ENCODE data around the gene ARHGAP24.

- TF ChIP-seq CTCF (IDR thresholded peaks at IDR 0.05) (no peak), POLR2AphosphoS5 (IDR thresholded peaks at IDR 0.05; ENCODE audit: low read depth, low read length) (no peak), REST (IDR thresholded peaks at IDR 0.05; ENCODE audit: insufficient read depth in 1 of 2, low read depth in 2 of 2, low read length in 1 of 2) (no peak), SIN3A (IDR thresholded peaks at IDR 0.05; ENCODE audit: borderline replicate concordance, insufficient read depth, low read depth, low read length) (no peak)
Measured at GRCh38 chr4:85603437-85604336, 128.7 kb downstream of the ARHGAP24 start.
